Measurements from ENCODE around the gene FRMD8.
A peak's percentile ranks its signal among the peaks of the same experiment; 100 is the strongest.

GRCh38 chr11:65352783-65353182 lies 33.7 kb upstream of the FRMD8 start:
- TF ChIP-seq ID3 (CRISPR knock-in tag; IDR thresholded peaks at IDR 0.05) (no peak), ID3 (tag; IDR thresholded peaks at IDR 0.05) (no peak), CTCF (IDR thresholded peaks at IDR 0.05 in 2 of 3, conservative IDR thresholded peaks at IDR 0.05 in 1 of 3; ENCODE audit: insufficient read depth in 2 of 3, low read depth in 1 of 3, low read length in 3 of 3) (peak; percentile 22 to 39 (median 29); a peak in 3 of 6 replicates), HNRNPK (IDR thresholded peaks at IDR 0.05; ENCODE audit: low read depth, low read length, poor library complexity, severe bottlenecking) (no peak), SRSF1 (IDR thresholded peaks at IDR 0.05; ENCODE audit: low read depth, low read length) (no peak), TAF1 (IDR thresholded peaks at IDR 0.05; ENCODE audit: control insufficient read depth, extremely low read depth, insufficient read depth, low read length, severe bottlenecking) (no peak), EP400 (IDR thresholded peaks at IDR 0.05) (no peak), CHD2 (IDR thresholded peaks at IDR 0.05; ENCODE audit: low read depth, low read length) (no peak), RFX5 (IDR thresholded peaks at IDR 0.05; ENCODE audit: low read depth, low read length) (no peak), CREB1 (IDR thresholded peaks at IDR 0.05) (no peak), CREB1 (CRISPR knock-in tag; IDR thresholded peaks at IDR 0.05) (no peak), NRF1 (conservative IDR thresholded peaks at IDR 0.05 in 1 of 2, IDR thresholded peaks at IDR 0.05 in 1 of 2) (no peak)
- TF ChIP-seq, protein P1, sequence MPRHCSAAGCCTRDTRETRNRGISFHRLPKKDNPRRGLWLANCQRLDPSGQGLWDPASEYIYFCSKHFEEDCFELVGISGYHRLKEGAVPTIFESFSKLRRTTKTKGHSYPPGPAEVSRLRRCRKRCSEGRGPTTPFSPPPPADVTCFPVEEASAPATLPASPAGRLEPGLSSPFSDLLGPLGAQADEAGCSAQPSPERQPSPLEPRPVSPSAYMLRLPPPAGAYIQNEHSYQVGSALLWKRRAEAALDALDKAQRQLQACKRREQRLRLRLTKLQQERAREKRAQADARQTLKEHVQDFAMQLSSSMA (CRISPR knock-in tag; IDR thresholded peaks at IDR 0.05), result no peak
- TF ChIP-seq, protein P2, sequence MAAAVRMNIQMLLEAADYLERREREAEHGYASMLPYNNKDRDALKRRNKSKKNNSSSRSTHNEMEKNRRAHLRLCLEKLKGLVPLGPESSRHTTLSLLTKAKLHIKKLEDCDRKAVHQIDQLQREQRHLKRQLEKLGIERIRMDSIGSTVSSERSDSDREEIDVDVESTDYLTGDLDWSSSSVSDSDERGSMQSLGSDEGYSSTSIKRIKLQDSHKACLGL (CRISPR knock-in tag; IDR thresholded peaks at IDR 0.05; ENCODE audit: borderline replicate concordance, poor library complexity, severe bottlenecking), result no peak

Data from K562 (cell line).